Stimulated activated CD8-positive, alpha-beta memory T cell treated with anti-CD3 and anti-CD28 coated beads, Interleukin-12 subunit alpha, Interleukin-12 subunit beta, amount 100 ng/mL, for 4 hours (primary cell): ENCODE results near the gene KCNIP4.

Source experiments
- DNase-seq: peaks from one replicate; pipeline ENCODE4 v3.0.0-alpha.2; 2020; ENCODE audit warnings: low read depth

The KCNIP4 gene

GRCh38 chr4:21848021-21848420 is 100.6 kb downstream of the KCNIP4 start:
- no peak for DNase-seq

- DNase-seq, result no peak
Measured at GRCh38 chr4:21845663-21846062, 102.9 kb downstream of the KCNIP4 start.

GRCh38 chr4:21835712-21836111 is 112.9 kb downstream of the KCNIP4 start:
- no peak for DNase-seq

- DNase-seq, result no peak
Measured at GRCh38 chr4:21830272-21830671, 118.3 kb downstream of the KCNIP4 start.

GRCh38 chr4:21827575-21827974 is 121.0 kb downstream of the KCNIP4 start:
- no peak for DNase-seq

GRCh38 chr4:21826071-21826470 is 122.5 kb downstream of the KCNIP4 start:
- no peak for DNase-seq

GRCh38 chr4:21819086-21819485 is 129.5 kb downstream of the KCNIP4 start:
- no peak for DNase-seq

- DNase-seq, result no peak
Measured at GRCh38 chr4:21815651-21816377, 132.8 kb downstream of the KCNIP4 start.

- no peak for DNase-seq
Measured at GRCh38 chr4:21811565-21811964, 137.0 kb downstream of the KCNIP4 start.

GRCh38 chr4:21806991-21807390 is 141.6 kb downstream of the KCNIP4 start:
- no peak for DNase-seq

GRCh38 chr4:21802406-21802805 is 146.2 kb downstream of the KCNIP4 start:
- no peak for DNase-seq

- DNase-seq, result no peak
Measured at GRCh38 chr4:21801661-21802385, 146.7 kb downstream of the KCNIP4 start.

- no peak for DNase-seq
Measured at GRCh38 chr4:21795091-21795490, 153.5 kb downstream of the KCNIP4 start.

- DNase-seq, result no peak
Measured at GRCh38 chr4:21792736-21793135, 155.8 kb downstream of the KCNIP4 start.

GRCh38 chr4:21790438-21791029 is 158.0 kb downstream of the KCNIP4 start:
- no peak for DNase-seq

- DNase-seq, result no peak
Measured at GRCh38 chr4:21780148-21780547, 168.4 kb downstream of the KCNIP4 start.

GRCh38 chr4:21778702-21779101 is 169.9 kb downstream of the KCNIP4 start:
- no peak for DNase-seq

- no peak for DNase-seq
Measured at GRCh38 chr4:21775703-21776102, 172.9 kb downstream of the KCNIP4 start.

- DNase-seq, result no peak
Measured at GRCh38 chr4:21769404-21770147, 179.0 kb downstream of the KCNIP4 start.

GRCh38 chr4:21768349-21769310 is 179.9 kb downstream of the KCNIP4 start:
- no peak for DNase-seq

GRCh38 chr4:21765810-21766407 is 182.7 kb downstream of the KCNIP4 start:
- DNase-seq, result no peak
